Lower lobe of right lung (tissue), 2 donors: ENCODE measurements around the gene RICTOR. TPM values are rescaled to one million over a fixed set of nuclear protein-coding genes. Genes with fewer than 3 reads are reported as not detected.

Source experiments
- ATAC-seq, 2 donors: fragments of 200-7000 bp; cut with Tn5 transposase; one replicate each; pipeline ENCODE4 v1.9.1; 2020 to 2022; ENCODE audit warnings: mild to moderate bottlenecking in 2 of 2, moderate library complexity in 2 of 2
- DNase-seq: peaks from one replicate; pipeline ENCODE4 v3.0.0-alpha.2; 2020
- H3K27ac ChIP-seq: fragments of 200-600 bp; one replicate; pipeline ENCODE4 v1.8.0; 2022
- H3K27me3 ChIP-seq: fragments of 200-600 bp; one replicate; pipeline ENCODE4 v1.8.0; 2022; ENCODE audit warnings: low read depth
- H3K36me3 ChIP-seq: fragments of 200-600 bp; one replicate; pipeline ENCODE4 v1.8.0; 2022; ENCODE audit warnings: mild to moderate bottlenecking
- H3K4me1 ChIP-seq: fragments of 200-600 bp; one replicate; pipeline ENCODE4 v1.8.0; 2022
- H3K4me3 ChIP-seq: fragments of 200-600 bp; one replicate; pipeline ENCODE4 v1.8.0; 2022; ENCODE audit warnings: mild to moderate bottlenecking
- H3K9me3 ChIP-seq: fragments of 200-600 bp; one replicate; pipeline ENCODE4 v1.8.0; 2022
- intact Hi-C: fragments of 100-400 bp; cut with DNase I; formaldehyde crosslinking; loops from one replicate; pipeline ENCODE4 v1.11.0; 2022
- total RNA-seq: library from RNA; stranded (reverse); fragmentation: NEBNext Ultra II Directional; extraction: Animal tissue kit (Norgen Biotek cat#: 25700); gene quantifications from one replicate; pipeline ENCODE4 v1.2.1, GENCODE V29; 2021
- TF ChIP-seq, protein P1 (sequence below): fragments of 200-600 bp; IDR thresholded peaks from one replicate; pipeline ENCODE4 v1.8.0; 2022; ENCODE audit warnings: antibody characterized with exemption, mild to moderate bottlenecking
- donor health status: DM: no; HTN: yes; CAD: no; lungs with severe emphysema.

Gene RICTOR
- total RNA-seq, 1 donor from 2014 or later: 52.1 TPM

DNA sequence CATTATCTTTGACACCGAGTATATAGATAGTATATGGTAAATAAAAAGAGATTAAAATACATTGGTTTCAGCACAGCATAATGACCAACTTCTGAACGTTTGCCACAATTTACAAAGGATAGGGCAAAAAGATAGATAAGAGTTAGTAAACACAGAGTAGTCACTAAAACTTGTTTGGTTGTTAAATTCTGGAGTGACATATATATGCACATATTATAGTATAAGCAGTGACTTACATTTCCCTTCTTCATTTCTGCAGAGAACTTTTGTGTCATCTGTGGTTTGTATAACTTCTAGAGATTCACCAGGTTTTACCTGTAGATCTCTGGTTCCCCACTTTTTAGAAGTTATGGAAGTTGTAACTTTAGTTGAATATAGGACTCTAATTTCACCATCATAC lies 44.4 kb upstream of the RICTOR start:
- no peak for ATAC-seq
- Histone ChIP-seq H3K4me1 (no peaks in the 10 kb centered on the region), H3K27me3 (no peaks in the 10 kb centered on the region), H3K36me3 (peaks cover 6% of the 10 kb centered on the region), H3K27ac (no peak overlapping the region), H3K9me3 (no peaks in the 10 kb centered on the region), H3K4me3 (no peak overlapping the region)
- no peak for DNase-seq
- intact Hi-C loops: no loop called here
- TF ChIP-seq, protein P1, sequence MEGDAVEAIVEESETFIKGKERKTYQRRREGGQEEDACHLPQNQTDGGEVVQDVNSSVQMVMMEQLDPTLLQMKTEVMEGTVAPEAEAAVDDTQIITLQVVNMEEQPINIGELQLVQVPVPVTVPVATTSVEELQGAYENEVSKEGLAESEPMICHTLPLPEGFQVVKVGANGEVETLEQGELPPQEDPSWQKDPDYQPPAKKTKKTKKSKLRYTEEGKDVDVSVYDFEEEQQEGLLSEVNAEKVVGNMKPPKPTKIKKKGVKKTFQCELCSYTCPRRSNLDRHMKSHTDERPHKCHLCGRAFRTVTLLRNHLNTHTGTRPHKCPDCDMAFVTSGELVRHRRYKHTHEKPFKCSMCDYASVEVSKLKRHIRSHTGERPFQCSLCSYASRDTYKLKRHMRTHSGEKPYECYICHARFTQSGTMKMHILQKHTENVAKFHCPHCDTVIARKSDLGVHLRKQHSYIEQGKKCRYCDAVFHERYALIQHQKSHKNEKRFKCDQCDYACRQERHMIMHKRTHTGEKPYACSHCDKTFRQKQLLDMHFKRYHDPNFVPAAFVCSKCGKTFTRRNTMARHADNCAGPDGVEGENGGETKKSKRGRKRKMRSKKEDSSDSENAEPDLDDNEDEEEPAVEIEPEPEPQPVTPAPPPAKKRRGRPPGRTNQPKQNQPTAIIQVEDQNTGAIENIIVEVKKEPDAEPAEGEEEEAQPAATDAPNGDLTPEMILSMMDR: no peak

DNA sequence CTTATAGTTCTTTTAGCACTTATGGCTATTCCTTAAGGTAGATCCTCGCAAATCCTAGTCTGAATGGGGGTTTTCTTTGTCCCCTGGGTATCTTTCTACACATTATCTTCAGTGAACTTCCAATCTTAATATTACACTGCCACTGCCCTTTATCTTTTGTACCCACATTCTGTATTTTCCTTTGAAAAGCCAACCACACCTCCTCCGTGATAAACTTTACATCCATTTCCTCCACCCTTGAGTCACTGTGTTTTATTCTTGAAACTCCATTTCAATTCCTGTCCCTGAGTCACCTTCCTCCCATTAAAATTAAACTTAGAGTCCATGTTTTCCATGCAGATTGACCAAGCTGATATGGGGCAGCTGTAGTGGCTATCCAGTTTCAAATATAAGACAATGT lies 43.2 kb upstream of the RICTOR start:
- no peak overlapping the region for H3K4me3 ChIP-seq
- H3K27ac ChIP-seq: no peak overlapping the region
- no peaks in the 10 kb centered on the region for H3K27me3 ChIP-seq
- peaks cover 6% of the 10 kb centered on the region for H3K36me3 ChIP-seq
- DNase-seq (no peak), ATAC-seq (no peak)
- TF ChIP-seq, protein P1: no peak
- intact Hi-C loops: no loop called here
- no peaks in the 10 kb centered on the region for H3K9me3 ChIP-seq
- H3K4me1 ChIP-seq: no peaks in the 10 kb centered on the region

DNA sequence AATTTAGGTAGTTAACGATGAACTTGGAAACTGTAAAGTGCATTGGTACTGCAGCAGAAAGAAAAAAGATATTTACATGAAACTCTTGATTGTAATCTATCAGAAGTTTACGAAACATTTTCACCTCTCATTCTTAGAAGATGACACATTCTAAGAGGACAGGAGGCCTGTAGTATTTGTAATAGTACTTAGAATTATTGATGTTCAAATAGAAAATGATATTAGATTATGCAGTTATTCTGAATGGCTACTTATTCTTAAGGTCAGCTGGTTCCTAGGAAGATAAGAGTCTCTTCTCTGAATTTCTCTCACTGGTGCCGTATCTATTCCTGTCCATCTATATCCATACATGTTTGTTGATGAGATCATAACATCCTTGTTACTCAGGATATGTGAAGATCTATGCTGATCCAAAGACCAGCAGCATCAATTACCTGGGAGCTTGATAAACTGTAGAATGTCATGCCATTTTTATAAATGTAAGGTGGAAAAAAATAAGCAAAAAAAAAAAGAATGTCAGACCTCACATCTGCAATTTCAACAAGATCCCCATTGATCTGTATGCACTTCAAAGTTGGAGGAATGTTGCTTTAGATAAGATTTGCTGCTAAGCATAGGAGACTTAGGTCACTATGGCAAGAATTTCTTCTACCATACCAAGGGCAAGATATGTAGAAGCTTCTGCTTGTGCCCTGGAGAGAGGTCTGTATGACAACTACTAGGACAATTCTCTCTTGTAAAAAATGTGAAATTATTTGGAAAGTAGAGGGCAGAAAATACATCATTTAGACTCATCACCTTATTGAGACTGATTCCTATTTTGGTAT lies 42.4 kb upstream of the RICTOR start:
- Histone ChIP-seq H3K4me3 (no peak overlapping the region), H3K9me3 (no peaks in the 10 kb centered on the region), H3K27ac (no peak overlapping the region), H3K27me3 (no peaks in the 10 kb centered on the region), H3K36me3 (peaks cover 6% of the 10 kb centered on the region), H3K4me1 (no peaks in the 10 kb centered on the region)
- ATAC-seq (no peak), DNase-seq (no peak)
- TF ChIP-seq, protein P1: no peak
- intact Hi-C loops: no loop called here

DNA sequence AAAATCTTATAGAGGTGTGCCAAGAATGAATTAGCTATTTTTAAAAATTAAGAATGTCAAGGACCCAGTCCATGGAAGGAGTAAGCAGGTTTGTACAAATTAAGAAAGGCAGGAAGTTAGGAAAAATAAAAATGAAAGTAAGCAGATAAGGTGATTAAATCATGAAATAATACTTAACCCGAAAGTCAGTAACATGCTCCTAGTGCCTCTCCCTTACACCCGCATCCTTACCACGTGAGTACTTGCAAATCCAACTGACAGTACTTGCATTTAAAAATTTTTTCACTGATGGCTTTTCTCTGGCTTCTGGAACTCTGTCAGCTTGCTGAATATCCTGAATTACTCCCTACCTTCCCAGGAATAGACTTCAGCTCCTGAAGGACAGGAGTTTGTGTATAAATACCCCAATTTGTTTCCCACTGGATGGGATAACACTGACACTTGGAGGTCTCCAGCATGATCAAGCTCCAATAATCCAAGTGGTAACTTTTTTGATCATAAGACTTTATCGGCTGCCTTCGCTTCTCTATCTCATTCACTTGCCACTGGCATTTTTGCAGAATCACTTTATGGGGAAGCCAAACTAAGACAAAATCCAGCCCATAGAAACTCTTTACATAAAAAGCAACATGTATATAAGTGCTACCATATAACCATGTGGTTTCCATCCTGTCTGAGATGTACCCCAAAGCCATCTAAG lies 41.6 kb upstream of the RICTOR start:
- TF ChIP-seq, protein P1: no peak
- peaks cover 6% of the 10 kb centered on the region for H3K36me3 ChIP-seq
- intact Hi-C loops: no loop called here
- DNase-seq (no peak), ATAC-seq (no peak)
- no peaks in the 10 kb centered on the region for H3K4me1 ChIP-seq
- no peaks in the 10 kb centered on the region for H3K27me3 ChIP-seq
- no peaks in the 10 kb centered on the region for H3K9me3 ChIP-seq
- H3K4me3 ChIP-seq: no peak overlapping the region
- H3K27ac ChIP-seq: no peak overlapping the region

DNA sequence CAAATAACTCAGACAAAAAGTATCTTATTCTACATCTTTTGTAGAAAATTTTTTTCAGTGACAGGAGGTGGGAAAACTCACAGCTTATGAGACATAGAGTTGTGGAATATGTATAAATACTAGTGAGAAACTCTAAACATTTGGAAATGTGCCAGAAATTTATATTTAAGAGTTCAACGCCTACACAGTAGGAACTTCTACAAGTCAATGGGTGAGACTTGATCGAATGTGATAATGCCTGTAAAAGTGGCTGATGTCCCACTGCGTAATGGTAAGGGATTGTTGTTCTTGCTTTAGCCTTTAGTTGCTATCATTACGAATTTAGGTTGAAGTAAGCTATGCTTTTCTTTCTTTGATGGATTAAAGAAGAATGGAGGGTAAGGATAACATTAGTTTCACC lies 40.0 kb upstream of the RICTOR start:
- Histone ChIP-seq H3K4me1 (no peaks in the 10 kb centered on the region), H3K9me3 (no peaks in the 10 kb centered on the region), H3K27me3 (no peaks in the 10 kb centered on the region), H3K4me3 (no peak overlapping the region), H3K36me3 (peaks cover 11% of the 10 kb centered on the region), H3K27ac (no peak overlapping the region)
- TF ChIP-seq, protein P1: no peak
- intact Hi-C loops: no loop called here
- no peak for DNase-seq
- no peak for ATAC-seq
